ENCODE data around the gene COX19. TPM values are rescaled to one million over a fixed set of nuclear protein-coding genes. Genes with fewer than 3 reads are reported as not detected.

The COX19 gene
- total RNA-seq, 1 experiment from 2014 or later = 18.8 TPM

DNA sequence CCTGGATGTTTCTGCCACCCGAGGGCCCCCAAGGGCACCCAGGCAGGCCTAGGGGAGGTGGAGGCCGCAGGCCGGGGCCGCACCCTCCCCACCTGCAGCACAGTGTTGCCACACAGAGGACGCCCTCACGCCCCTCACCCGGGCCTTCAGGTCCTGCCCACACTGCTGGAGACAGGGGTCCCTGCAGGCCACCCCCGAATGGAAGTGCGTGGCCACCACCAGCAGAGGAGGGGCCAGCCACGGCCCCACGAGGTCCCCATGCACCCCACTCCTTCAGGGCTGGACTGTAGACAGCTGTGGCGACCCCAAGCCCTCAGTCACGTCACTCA is 56.3 kb downstream of the COX19 start:
- Histone ChIP-seq H3K27ac (ENCODE audit: low read depth, low read length, poor library complexity, severe bottlenecking) (no peak overlapping the region), H3K9me3 (ENCODE audit: low read depth, low read length, poor library complexity, severe bottlenecking) (no peaks in the 10 kb centered on the region), H3K36me3 (ENCODE audit: insufficient read depth, low read length, poor library complexity, severe bottlenecking) (no peaks in the 10 kb centered on the region), H3K4me1 (ENCODE audit: insufficient read depth, low read length, poor library complexity, severe bottlenecking) (peaks cover 16% of the 10 kb centered on the region), H3K4me3 (ENCODE audit: low read depth, low read length, poor library complexity, severe bottlenecking) (no peak overlapping the region), H3K27me3 (replicated peaks; ENCODE audit: insufficient read depth, low read depth, low read length, poor library complexity) (no peaks in the 10 kb centered on the region)
- POLR2A ChIA-PET (ENCODE audit: low non-redundant PET) = no interaction called here
- DNase-seq (ENCODE audit: low spot score) = no peak
- CTCF ChIA-PET = no interaction called here
- intact Hi-C loops (cut with micrococcal nuclease; ENCODE audit: unreplicated experiment) = no loop called here
- BruUV-seq (replicated peaks) = no TSS peak
- no peak for TF ChIP-seq EZH2 (IDR thresholded peaks at IDR 0.05; ENCODE audit: borderline replicate concordance, low read depth, low read length, poor library complexity, severe bottlenecking)
- TF ChIP-seq, protein P1, sequence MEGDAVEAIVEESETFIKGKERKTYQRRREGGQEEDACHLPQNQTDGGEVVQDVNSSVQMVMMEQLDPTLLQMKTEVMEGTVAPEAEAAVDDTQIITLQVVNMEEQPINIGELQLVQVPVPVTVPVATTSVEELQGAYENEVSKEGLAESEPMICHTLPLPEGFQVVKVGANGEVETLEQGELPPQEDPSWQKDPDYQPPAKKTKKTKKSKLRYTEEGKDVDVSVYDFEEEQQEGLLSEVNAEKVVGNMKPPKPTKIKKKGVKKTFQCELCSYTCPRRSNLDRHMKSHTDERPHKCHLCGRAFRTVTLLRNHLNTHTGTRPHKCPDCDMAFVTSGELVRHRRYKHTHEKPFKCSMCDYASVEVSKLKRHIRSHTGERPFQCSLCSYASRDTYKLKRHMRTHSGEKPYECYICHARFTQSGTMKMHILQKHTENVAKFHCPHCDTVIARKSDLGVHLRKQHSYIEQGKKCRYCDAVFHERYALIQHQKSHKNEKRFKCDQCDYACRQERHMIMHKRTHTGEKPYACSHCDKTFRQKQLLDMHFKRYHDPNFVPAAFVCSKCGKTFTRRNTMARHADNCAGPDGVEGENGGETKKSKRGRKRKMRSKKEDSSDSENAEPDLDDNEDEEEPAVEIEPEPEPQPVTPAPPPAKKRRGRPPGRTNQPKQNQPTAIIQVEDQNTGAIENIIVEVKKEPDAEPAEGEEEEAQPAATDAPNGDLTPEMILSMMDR (conservative IDR thresholded peaks at IDR 0.05; ENCODE audit: low read depth, low read length) = no peak

DNA sequence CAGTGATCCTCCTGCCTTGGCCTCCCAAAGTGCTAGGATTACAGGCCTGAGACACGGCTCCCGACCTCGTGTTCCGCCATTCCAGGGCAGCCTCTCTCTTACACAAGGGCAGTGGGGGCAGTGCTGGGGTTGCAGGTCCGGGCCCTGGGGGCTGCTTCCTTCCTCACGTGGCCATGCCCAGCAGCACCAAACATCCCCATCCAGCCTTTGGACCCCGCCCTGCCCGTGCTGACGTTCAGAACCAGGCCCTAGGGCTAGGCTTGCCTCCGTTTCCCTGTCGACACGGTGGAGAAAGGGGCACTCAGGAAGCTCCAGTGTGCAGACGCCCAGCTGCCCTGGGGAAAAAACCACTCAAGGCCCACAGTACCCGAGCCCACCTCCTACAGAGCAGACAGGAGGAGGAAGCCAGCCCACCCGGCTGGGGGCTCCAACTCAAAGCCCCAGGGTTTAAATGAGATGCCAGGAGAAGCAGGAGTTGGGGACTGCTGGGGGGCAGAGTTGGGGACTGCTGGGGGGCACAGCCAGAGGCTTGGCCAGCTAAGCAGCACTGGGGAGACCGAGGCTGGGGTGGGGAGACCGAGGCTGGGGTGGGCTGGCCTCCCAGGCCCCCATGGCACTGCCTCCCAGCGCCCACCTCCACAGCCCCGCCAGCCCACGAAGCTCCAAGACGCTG is 56.8 kb downstream of the COX19 start:
- no peak for DNase-seq (ENCODE audit: low spot score)
- Histone ChIP-seq H3K27me3 (replicated peaks; ENCODE audit: insufficient read depth, low read depth, low read length, poor library complexity) (no peaks in the 10 kb centered on the region), H3K27ac (ENCODE audit: low read depth, low read length, poor library complexity, severe bottlenecking) (no peak overlapping the region), H3K4me3 (ENCODE audit: low read depth, low read length, poor library complexity, severe bottlenecking) (no peak overlapping the region), H3K36me3 (ENCODE audit: insufficient read depth, low read length, poor library complexity, severe bottlenecking) (no peaks in the 10 kb centered on the region), H3K9me3 (ENCODE audit: low read depth, low read length, poor library complexity, severe bottlenecking) (no peaks in the 10 kb centered on the region), H3K4me1 (ENCODE audit: insufficient read depth, low read length, poor library complexity, severe bottlenecking) (peaks cover 15% of the 10 kb centered on the region)
- no TSS peak for BruUV-seq (replicated peaks)
- no peak for TF ChIP-seq EZH2 (IDR thresholded peaks at IDR 0.05; ENCODE audit: borderline replicate concordance, low read depth, low read length, poor library complexity, severe bottlenecking)
- TF ChIP-seq, protein P1 (conservative IDR thresholded peaks at IDR 0.05; ENCODE audit: low read depth, low read length) = no peak
- ChIA-PET POLR2A (ENCODE audit: low non-redundant PET) (no interaction called here), CTCF (no interaction called here)
- intact Hi-C loops (cut with micrococcal nuclease; ENCODE audit: unreplicated experiment) = no loop called here

DNA sequence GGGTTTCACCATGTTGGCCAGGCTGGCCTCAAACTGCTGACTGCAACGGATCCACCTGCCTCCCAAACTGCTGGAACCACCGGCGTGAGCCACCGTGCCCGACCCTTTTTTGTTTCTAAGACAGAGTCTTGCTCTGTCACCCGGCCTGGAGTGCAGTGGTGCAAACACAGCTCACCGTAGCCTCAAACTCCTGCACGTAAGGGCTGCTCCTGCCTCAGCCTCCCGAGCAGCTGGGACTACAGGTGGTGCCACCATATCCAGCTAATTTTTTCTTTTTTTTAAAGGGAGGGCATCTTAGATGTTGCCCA is 57.3 kb downstream of the COX19 start:
- Histone ChIP-seq H3K4me3 (ENCODE audit: low read depth, low read length, poor library complexity, severe bottlenecking) (no peak overlapping the region), H3K4me1 (ENCODE audit: insufficient read depth, low read length, poor library complexity, severe bottlenecking) (peaks cover 10% of the 10 kb centered on the region), H3K27me3 (replicated peaks; ENCODE audit: insufficient read depth, low read depth, low read length, poor library complexity) (no peaks in the 10 kb centered on the region), H3K36me3 (ENCODE audit: insufficient read depth, low read length, poor library complexity, severe bottlenecking) (no peaks in the 10 kb centered on the region), H3K9me3 (ENCODE audit: low read depth, low read length, poor library complexity, severe bottlenecking) (no peaks in the 10 kb centered on the region), H3K27ac (ENCODE audit: low read depth, low read length, poor library complexity, severe bottlenecking) (no peak overlapping the region)
- TF ChIP-seq EZH2 (IDR thresholded peaks at IDR 0.05; ENCODE audit: borderline replicate concordance, low read depth, low read length, poor library complexity, severe bottlenecking) = no peak
- TF ChIP-seq, protein P1 (conservative IDR thresholded peaks at IDR 0.05; ENCODE audit: low read depth, low read length) = no peak
- ChIA-PET CTCF (no interaction called here), POLR2A (ENCODE audit: low non-redundant PET) (no interaction called here)
- intact Hi-C loops (cut with micrococcal nuclease; ENCODE audit: unreplicated experiment) = no loop called here
- BruUV-seq (replicated peaks) = no TSS peak
- no peak for DNase-seq (ENCODE audit: low spot score)

All from A673 (cell line).